NT2/D1 (cell line): Measurements from ENCODE around the gene DCC.

Source experiments
- DNase-seq: peaks from one replicate; pipeline ENCODE4 v3.0.0-alpha.2; 2011; ENCODE audit warnings: low read depth, low spot score
- H3K27me3 ChIP-seq: 2 replicates; pipeline ENCODE4 v1.6.0; 2011; ENCODE audit warnings: mild to moderate bottlenecking; ENCODE audit not compliant: insufficient read length, insufficient read depth
- H3K36me3 ChIP-seq: 2 replicates; pipeline ENCODE4 v1.6.1; 2011; ENCODE audit warnings: mild to moderate bottlenecking, low read length, mixed read lengths; ENCODE audit not compliant: insufficient read depth, insufficient read length
- H3K4me1 ChIP-seq: 2 replicates; pipeline ENCODE4 v1.5.1; 2011; ENCODE audit not compliant: insufficient read depth, insufficient read length
- H3K4me3 ChIP-seq: 2 replicates; pipeline ENCODE4 v1.5.1; 2011; ENCODE audit warnings: low read depth; ENCODE audit not compliant: insufficient read length
- H3K9ac ChIP-seq: 2 replicates; pipeline ENCODE4 v1.6.0; 2011; ENCODE audit warnings: low read depth; ENCODE audit not compliant: insufficient read length
- H3K9me3 ChIP-seq: 2 replicates; pipeline ENCODE4 v1.5.1; 2011; ENCODE audit warnings: mild to moderate bottlenecking, low read length; ENCODE audit not compliant: insufficient read depth
- SUZ12 ChIP-seq: IDR thresholded peaks from 2 replicates; pipeline ENCODE4 v1.6.1; 2011; ENCODE audit not compliant: insufficient read length, insufficient read depth; ENCODE audit errors: extremely low read depth
- YY1 ChIP-seq: IDR thresholded peaks from 2 replicates; pipeline ENCODE4 v1.6.1; 2011; ENCODE audit not compliant: insufficient read length, insufficient read depth
- ZNF274 ChIP-seq: IDR thresholded peaks from 2 replicates; pipeline ENCODE4 v1.6.1; 2011; ENCODE audit warnings: mild to moderate bottlenecking, low read depth, low read length

DCC gene

DNA sequence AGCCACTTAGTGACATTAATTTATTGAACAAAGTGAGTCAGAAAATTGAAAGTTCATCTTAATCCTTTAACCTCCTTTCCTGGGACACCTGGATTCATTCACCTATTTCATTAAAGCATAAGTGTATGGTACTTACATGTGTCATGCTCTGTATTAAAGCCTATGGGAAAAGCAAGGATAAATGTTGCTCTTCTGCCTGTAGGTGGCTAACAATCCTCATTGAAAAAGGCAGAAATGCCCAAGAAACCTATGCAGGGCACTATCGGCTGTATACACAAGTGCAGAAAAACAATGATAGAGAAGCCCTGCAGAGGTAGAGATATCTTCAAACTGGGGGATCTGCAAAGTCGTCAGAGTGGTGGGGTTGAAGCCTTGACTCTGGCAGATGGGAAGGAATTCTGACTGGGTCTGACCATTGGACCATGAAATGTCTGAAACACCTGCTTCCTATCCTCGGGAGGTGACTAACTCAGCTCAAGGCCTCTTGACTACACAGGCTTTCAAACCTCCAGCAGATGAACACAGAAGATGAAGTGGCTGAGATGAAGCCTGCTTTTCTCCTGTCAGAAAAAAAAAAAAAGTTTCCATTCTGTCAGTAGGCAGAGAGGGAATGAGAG is 83.1 kb downstream of the DCC start:
- Histone ChIP-seq H3K4me3 (no peak overlapping the region), H3K9me3 (no peaks in the 10 kb centered on the region), H3K27me3 (no peaks in the 10 kb centered on the region), H3K36me3 (no peaks in the 10 kb centered on the region), H3K9ac (no peak overlapping the region), H3K4me1 (no peaks in the 10 kb centered on the region)
- TF ChIP-seq YY1, result no peak
- no peak for TF ChIP-seq SUZ12
- no peak for TF ChIP-seq ZNF274
- DNase-seq, result no peak

DNA sequence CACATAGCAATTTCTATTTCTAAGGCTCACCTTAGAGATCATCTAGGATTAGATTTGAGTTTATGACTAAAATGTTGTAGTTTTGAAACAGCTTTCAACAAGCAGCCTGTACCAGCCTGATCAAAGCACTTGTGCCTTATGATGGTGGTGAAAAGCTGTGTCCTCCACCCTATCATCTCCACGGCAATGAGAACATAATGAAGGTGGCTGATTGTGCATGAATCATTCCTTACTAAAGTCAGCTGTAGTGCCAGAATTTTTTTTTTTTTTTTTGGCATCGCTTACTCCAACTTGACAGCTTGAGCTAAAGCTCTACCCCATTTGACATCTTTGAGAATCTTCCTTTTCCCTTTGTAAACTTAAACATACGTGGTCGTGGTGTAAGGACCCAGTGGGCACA is 86.0 kb downstream of the DCC start:
- TF ChIP-seq YY1, result no peak
- no peak for TF ChIP-seq ZNF274
- no peak for TF ChIP-seq SUZ12
- Histone ChIP-seq H3K9me3 (no peaks in the 10 kb centered on the region), H3K27me3 (no peaks in the 10 kb centered on the region), H3K4me1 (no peaks in the 10 kb centered on the region), H3K4me3 (no peak overlapping the region), H3K36me3 (no peaks in the 10 kb centered on the region), H3K9ac (no peak overlapping the region)
- DNase-seq, result no peak

DNA sequence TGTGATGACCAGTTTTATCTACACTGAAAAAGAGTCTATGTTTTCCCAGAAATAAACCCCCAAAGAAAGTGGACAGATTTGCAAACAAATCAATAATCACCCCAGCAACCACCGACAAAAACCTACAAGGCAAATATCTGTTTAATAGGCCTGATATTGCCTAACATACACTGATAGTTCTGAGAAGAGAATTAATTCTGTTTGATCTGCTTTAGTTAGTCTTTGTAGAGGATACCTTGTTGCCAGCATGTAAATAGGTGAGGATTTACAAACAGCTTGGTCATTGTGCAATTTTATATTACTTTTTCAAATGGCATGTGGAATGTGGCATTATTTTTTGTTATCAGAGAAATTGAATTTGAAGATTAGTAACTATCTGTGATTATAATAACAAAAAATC is 86.5 kb downstream of the DCC start:
- Histone ChIP-seq H3K4me1 (no peaks in the 10 kb centered on the region), H3K36me3 (no peaks in the 10 kb centered on the region), H3K4me3 (no peak overlapping the region), H3K9ac (no peak overlapping the region), H3K9me3 (no peaks in the 10 kb centered on the region), H3K27me3 (no peaks in the 10 kb centered on the region)
- no peak for TF ChIP-seq YY1
- no peak for TF ChIP-seq ZNF274
- no peak for DNase-seq

DNA sequence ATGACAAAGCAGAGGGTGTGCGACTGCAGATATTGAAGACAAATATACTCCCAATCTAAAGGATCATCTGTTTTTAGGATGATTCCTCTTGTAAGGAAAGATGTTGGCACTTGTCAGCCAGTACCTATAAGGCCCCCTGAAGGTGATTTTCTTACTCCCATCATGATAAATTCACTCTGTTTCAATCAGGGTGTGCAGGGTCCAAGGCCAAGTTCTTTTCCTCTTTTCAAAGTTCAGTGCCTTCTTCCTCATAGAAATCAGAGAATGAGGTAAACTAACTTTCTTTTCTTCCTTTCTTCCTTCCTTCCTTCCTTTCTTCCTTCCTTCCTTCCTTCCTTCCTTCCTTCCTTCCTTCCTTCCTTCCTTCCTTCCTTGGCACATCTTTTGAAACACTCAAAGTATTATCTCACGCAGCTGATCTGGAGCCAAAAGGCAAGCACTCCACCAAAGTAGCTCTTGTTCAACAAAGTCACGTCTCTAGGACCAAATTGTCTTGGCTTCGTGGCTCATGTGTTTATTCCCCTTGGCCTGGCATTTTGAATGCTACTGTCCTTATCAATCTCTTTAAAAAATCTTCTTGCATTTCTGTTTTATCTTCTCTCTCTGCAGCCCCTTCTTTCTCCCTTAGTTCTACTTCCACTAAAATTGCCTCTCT is 87.7 kb downstream of the DCC start:
- TF ChIP-seq ZNF274 (no peak), YY1 (no peak), SUZ12 (no peak)
- no peak for DNase-seq
- no peaks in the 10 kb centered on the region for H3K27me3 ChIP-seq
- no peak overlapping the region for H3K9ac ChIP-seq
- no peak overlapping the region for H3K4me3 ChIP-seq
- H3K9me3 ChIP-seq, result no peaks in the 10 kb centered on the region
- no peaks in the 10 kb centered on the region for H3K4me1 ChIP-seq
- no peaks in the 10 kb centered on the region for H3K36me3 ChIP-seq

DNA sequence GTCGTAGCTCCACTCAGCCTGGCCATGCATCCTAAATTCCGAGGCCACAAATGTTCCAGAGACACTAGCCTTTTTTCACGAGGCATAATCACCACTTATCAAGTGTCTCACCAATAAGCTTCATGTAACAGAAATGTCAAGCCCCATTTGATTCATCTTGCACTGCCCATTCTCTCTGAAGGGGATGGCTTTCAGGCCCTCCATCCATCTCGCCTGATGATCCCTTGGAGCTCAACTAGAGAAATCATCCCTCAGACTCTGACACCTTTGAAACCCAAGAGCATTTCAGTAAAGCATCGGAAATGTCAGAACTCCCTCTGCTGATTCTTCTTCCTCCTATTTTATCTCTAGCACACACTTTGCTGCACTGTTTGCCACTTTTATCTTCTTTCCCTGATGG is 91.7 kb downstream of the DCC start:
- no peaks in the 10 kb centered on the region for H3K27me3 ChIP-seq
- no peaks in the 10 kb centered on the region for H3K9me3 ChIP-seq
- H3K4me3 ChIP-seq, result no peak overlapping the region
- DNase-seq, result no peak
- no peaks in the 10 kb centered on the region for H3K4me1 ChIP-seq
- H3K9ac ChIP-seq, result no peak overlapping the region
- TF ChIP-seq ZNF274 (no peak), SUZ12 (no peak), YY1 (no peak)
- no peaks in the 10 kb centered on the region for H3K36me3 ChIP-seq

DNA sequence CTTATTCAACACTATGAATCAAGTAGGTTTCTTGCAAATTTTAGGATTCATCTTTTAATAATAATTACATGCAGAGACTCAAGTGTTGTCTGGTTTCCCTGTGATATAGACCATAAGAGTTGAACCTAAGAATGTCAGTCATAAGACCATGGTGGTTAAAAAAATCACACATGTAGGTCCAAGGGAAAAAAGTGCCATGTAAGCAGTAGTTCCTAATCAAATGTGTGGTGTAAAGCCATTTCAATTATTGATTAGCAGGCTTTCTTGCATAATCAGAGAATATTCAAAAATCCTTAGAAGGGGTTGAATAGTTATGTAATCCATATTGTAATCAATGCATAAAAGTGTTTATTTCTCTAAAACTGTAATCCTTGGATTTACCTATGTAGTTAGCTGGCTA is 93.8 kb downstream of the DCC start:
- H3K4me3 ChIP-seq, result no peak overlapping the region
- TF ChIP-seq YY1 (no peak), ZNF274 (no peak), SUZ12 (no peak)
- H3K9me3 ChIP-seq, result no peaks in the 10 kb centered on the region
- no peaks in the 10 kb centered on the region for H3K27me3 ChIP-seq
- no peak overlapping the region for H3K9ac ChIP-seq
- DNase-seq, result no peak
- H3K36me3 ChIP-seq, result no peaks in the 10 kb centered on the region
- H3K4me1 ChIP-seq, result no peaks in the 10 kb centered on the region

DNA sequence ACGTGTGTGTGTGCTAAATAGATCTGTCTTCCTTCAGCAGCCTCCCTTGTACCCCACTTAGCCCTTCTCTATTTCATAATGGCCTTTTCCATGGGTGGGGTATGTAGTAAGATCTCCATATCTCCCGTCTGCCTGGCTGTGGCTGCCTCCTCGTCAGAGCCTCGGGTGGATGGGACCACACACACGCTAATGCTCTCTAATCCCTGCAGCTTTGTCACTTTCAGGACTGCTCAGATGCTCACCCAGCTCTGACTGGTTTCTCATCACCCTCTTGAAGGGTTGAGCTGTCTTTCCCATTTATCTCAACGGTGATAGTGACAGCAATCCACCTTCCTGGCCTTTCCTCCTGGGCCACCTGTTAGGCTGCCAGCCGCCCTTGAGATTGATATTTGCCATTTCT is 95.3 kb downstream of the DCC start:
- Histone ChIP-seq H3K4me1 (no peaks in the 10 kb centered on the region), H3K9me3 (no peaks in the 10 kb centered on the region), H3K9ac (no peak overlapping the region), H3K4me3 (no peak overlapping the region), H3K36me3 (no peaks in the 10 kb centered on the region), H3K27me3 (no peaks in the 10 kb centered on the region)
- no peak for DNase-seq
- TF ChIP-seq YY1, result no peak
- TF ChIP-seq ZNF274, result no peak
- TF ChIP-seq SUZ12, result no peak

DNA sequence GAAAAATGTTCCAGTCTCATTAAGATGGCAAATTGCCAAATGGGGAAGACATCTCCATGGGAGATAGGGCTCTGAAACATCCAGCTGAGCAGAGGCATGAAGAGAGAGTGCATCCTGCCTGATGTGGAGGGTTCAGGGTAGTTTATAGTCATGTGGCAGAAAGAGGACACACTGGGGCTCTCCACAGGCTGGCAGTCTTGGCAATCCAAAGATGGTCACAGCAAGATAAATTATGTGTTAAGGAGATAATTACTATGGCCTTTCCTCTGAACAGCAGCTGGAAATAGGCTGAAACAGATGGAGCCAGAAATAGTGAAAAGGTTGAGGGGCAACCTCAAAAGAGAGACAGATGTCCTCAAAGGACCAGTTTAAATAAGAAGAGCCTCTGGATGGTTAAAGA is 97.2 kb downstream of the DCC start:
- no peak for DNase-seq
- Histone ChIP-seq H3K4me1 (no peaks in the 10 kb centered on the region), H3K4me3 (no peak overlapping the region), H3K9ac (no peak overlapping the region), H3K27me3 (no peaks in the 10 kb centered on the region), H3K36me3 (no peaks in the 10 kb centered on the region), H3K9me3 (no peaks in the 10 kb centered on the region)
- no peak for TF ChIP-seq SUZ12
- TF ChIP-seq YY1, result no peak
- no peak for TF ChIP-seq ZNF274
